OCI-LY7 (cell line): ENCODE results near the gene UHRF2.

Experiments
- CTCF ChIP-seq: fragments of 200-600 bp; sonication (generic); conservative IDR thresholded peaks from 2 replicates; pipeline ENCODE4 v1.5.1; 2014; ENCODE audit warnings: mild to moderate bottlenecking, antibody characterized with exemption, low read length, moderate library complexity, mixed read lengths
- EZH2phosphoT487 ChIP-seq: fragments of 200-600 bp; sonication (generic); IDR thresholded peaks from 2 replicates; pipeline ENCODE4 v1.6.1; 2018; ENCODE audit warnings: low read depth, borderline replicate concordance, mild to moderate bottlenecking, mixed run types, antibody characterized with exemption, low read length, moderate library complexity, mixed read lengths

GRCh38 chr9:6543204-6543603 lies 130.2 kb downstream of the UHRF2 start:
- TF ChIP-seq CTCF = no peak
- TF ChIP-seq EZH2phosphoT487 = no peak
